ENCODE data around the gene PRMT5.
A peak's percentile ranks its signal among the peaks of the same experiment; 100 is the strongest.
"Not testable (repeated sequence)": the region's sequence is repeated elsewhere in the genome, so short reads cannot be mapped to it uniquely, and the experiment has no call there.

Gene PRMT5

DNA sequence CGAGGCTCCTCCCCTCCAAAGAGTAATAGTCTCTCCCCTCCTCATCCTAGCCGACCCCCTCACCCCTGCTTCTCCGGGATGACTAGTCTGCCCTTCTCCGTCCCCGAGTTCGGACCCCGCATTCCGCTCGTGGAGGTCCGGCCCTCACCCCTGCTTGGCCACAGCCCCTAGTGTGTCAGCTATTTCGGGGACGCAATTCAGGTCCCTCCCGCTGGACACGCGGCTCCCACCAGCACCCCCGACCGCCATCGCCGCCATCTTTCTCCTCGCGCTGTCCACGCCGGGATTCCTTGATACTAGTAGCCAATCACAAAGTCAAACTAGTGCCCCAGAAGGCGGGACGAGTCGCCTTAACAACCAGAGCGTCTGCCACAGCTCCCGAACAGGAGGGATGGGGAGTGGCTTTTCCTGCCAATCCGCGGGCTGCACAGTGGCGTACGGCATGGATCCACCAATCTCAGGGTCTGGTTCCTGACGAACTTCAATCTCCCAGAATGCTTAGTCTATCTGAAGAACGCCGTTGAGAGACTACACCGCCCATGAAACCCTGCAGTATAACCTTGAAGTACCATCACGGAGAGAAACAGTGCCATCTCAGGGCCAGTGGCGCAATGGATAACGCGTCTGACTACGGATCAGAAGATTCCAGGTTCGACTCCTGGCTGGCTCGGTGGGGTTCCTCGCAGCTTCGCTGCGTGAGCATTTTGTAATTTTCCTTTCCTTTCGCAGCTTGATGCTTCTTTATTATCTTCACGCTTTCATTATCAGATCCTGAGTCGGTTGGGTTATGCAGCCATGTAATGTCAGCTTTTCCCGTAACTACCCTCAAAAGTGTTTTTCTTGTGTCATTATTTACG is at the start of gene PRMT5:
TSS of gene PRMT5 (minus strand) at position 273 of the 857 bp plus-strand sequence. CDS start at position 258, 15 bp downstream.
- DNase-seq = peak; percentile 100

DNA sequence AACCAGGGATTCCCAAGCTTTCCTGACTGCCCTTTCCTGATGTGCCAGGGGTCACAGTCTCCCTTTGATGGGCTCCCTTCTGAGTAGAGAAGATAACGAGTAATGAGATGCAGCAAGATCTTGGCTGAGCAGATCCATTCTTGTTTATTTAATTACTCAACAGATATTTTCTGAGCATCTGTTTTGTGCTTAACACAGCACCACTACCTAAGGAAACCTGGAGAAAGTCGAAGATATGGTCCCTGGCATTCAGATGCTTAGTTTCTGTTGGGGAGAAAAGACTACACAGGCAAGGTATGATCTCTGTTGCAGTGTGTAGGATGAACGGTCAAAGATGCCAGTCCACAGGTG is 49.3 kb upstream of the PRMT5 start:
- DNase-seq = no peak

DNA sequence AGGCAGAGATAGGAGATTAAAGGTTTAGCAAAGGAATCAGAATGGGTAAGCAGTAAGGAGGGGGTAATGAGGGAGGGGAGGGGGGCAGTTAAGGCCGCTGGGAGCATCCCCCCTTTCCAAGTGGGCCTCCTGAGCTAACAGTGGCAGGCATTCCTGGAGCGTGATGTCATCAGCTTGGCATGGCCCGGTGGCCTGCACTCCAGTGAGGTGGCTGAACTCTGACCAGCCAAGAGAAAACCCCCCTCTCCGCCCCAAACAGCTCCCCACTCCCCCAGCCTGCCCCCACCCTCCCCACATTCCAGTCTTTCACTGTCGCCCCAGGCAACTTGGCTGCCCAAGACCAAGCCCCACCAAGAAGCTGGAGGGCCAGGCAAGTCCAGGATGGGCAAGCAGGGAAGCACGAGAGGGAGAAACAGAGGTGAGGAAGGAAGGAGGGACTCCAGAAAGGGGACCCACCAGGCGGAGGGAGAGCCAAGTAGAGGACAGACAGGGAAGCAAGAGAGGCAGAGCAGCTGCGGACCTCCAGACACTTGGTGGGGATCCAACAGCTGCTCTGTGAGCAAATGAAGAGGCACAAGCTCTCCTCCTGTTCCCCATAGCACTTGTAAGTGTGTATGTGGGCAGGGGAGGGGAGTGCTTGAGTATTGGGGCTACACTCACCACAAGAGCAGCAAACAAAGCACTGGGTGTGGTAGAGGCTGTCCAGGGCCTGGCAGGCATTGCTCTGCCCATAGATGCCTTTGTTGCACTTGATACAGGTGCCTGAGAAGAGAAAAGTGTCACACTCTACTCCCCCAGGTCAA is 48.7 kb upstream of the PRMT5 start:
- peak; percentile 88 for DNase-seq

DNA sequence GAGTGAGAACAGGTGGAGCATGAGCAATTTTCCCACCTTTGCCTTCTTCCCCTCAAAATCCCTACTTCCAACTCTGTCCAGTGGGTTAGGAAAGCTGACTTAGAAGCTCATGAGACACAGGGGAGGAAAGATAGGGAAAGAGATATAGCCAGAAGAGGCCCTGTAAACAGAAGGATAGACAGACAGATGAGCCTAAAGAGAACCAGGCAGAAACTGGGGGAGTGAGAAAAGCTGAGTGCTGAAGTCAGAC is 48.2 kb upstream of the PRMT5 start:
- no peak for DNase-seq

DNA sequence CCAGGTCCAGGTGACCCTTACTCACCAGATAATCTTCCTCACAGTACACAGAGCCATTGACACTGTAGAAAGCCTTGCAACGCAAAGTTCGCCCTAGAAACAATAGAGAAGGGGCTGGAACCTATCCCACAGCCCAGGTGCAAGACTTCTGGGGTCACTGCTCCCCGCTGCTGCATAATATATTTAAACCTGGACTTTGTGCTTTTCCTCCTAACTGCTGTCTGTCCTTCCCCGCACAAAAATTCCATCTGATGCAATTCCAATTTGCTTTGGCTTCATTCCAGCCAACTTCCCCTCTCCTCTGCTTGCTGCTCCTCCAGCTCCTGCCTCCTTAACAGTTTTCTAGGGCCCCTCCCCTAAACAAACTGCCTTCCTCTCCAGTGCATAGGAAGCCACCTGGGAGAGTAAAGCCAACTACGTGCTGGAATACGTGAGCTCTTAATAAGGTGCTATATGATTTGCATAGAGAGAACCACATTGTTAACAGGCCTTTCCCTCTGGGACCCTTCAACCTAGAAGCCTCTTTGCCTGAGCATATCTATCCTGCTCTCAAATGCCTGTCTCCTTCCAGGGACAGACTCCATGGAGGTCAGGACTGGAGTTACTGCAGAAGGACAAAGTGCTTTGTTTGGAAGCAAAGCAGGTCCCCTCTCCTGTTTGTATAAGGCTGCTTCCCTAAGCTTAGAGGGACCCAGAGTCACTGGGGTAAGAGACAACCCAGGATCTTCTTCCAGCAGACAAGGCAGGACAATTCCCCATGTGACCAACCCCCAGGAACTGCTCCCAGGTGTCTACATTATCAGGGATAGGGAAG is 47.7 kb upstream of the PRMT5 start:
- peak; percentile 83 for DNase-seq

DNA sequence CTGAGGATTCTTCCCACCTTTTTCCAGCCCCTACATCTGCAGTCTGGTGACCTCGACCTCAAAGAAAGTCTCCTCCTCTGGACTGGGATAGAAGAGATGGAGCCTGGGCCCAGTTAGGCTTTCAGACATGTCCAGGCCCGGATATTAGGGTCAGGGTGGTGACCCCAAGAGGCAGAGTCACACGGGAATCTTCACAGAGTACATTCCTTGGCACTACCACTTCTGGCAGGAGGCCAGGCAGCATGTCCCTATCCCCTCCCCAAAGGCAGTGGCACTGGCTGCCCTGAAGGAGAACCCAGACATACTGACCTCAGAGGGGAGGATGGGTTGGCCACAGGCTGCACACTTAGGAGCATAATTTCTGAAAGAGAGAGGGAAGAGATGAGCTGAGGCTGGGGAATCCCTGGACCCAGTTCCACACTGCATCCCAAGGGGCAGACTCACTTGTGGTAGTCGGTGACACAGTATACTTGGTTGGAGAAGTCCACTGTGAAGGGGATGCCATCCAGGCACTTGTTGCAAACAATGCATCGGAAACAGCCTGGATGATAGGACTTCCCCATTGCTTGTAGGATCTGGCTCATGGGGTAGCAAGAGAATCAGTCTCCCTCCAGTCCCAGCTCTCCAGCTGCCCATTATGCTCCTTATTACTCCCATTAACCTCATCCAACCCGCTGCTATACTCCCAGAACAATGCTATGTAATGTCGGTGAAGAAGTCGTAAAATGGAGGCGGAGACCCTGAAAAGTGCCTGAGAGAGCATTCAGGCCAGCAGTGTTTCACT is 45.5 kb upstream of the PRMT5 start:
- no peak for DNase-seq

DNA sequence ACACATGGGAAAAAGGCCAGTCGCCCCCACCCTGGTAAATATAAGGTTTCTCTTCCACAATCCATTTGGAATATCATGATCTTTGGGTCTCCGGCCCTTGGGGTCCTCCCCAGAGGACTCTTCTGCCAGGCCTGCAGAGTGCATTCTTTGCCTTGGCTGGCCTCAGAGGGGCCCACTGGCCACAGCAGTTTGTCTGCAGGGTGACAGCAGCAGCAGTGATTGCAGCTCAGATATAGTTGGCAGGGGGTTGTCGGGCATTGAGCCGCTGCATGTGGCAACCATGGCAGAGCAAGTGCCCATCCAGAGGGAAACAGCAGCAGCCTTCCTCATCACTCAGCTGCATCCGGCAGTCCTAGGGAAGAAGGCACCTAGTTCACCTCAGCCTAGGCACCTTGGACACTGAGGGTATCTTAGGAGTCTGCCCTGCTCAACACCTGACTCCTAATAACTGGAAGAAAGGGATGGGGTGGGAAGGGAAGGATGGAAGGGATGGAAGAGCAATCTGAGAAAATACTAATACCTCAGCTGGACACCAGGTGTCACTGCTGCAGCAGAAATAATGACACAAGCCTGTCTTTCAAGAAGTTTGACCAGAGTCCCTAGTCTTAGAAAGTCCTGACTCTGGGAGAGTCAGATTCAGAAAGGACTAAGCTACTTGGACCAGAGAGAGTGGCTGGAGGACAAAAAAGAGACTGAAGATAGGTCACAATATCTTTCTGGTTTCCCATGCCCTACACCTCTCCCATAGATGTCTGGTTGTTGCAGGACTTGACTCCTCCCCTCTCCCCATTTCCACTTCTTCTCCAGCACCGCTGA is 44.2 kb upstream of the PRMT5 start:
- peak; percentile 68 for DNase-seq

DNA sequence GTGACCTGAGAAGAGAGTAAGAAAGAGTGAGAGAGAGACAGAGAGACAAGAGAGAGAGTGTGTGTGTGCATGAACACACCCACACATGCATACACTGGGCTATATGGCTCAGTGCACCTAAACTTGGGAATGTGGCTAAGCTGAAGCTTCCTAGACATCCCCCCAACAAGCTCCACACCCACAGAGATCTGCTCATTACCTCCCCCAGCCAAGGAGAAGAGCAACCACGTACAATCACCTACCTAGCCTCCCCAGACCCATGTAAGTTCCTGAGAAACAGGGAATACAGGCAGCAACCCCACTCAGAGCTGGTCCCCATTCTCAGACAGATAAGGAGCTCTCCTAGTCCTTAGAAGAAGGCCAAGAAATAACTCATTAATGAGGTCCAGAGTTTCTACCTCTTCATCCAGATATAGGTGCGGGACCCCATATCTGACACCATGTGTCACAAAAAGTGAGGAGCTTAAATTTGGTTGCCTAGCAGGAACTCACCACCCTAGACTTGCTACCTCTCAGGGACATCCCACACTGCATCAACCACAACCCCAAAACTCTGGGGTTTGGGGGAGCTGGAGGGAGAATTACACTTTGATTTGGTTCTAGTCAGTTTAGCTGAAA is 43.2 kb upstream of the PRMT5 start:
- DNase-seq = no peak

DNA sequence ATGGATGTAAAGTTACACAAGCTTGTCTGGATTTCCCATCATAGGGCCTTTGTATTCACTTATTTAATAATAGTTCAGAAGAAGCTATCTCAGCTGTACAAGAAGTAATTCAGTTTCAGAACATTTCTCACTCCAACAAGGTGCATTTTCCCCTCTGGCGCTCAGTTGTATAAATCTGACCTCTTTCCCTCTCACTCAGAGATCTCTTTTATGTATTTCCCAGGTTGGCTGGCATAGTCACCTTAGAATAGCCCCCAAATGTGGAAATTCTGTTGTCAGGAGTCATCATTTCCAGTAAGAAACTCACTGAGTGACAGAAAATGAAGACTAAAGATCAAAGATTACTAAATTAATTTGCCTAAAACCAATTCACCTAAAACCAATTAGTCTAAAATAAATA is 42.0 kb upstream of the PRMT5 start:
- no peak for DNase-seq

DNA sequence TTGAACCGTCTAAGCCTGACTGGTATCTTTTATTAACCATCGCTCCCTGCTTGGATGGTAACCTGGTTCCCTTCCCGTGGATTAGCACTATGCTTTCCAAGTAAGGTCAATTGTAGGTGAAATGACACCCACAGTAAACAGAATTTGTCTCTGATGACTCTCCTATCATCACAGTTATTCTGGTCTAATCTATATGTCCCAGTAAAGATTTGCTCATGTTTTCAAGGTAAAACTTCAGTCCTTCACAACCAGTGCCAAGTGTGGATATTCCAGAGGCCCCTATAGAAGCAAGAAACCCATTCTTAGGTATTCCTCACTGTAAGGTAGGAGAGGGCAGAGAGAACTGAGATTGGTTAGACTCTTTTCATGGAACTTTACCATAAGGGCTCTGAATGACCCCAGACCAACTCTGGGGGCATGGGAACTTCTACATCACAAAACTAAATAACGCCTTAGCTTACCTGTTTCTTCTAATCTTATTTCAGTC is 37.6 kb upstream of the PRMT5 start:
- no peak for DNase-seq

DNA sequence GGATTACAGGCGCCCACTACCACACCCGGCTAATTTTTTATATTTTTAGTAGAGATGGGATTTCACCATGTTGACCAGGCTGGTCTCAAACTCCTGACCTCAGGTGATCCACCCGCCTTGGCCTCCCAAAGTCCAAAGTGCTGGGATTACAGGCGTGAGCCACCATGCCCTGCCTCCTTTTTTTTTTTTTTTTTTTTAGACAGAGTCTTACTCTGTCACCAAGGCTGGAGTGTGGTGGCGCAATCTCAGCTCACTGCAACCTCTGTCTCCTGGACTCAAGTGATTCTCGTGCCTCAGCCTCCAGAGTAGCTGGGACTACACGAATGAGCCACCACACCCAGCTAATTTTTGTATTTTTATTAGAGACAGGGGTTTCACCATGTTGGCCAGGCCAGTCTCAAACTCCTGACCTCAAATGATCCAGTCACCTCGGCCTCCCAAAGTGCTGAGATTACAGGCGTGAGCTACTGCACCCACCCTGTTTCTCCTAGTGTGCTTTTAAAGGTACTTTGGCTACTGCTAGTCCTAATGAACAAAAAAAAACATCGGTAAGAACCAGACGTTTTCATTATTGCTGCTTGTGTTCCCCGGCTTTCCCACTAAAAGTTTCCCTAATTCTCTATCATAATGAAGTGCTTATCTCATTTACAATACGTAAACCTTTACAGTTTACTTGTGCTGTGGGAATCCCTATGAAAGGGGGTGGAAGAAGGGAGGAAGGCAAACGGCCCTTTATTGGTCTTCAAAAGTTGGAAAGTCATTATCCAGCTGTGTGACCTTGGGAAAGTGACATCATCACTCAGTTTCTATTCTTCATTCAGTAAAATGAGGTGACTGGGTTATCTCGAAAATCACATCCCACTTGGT is 37.0 kb upstream of the PRMT5 start:
- DNase-seq = not testable (repeated sequence)

DNA sequence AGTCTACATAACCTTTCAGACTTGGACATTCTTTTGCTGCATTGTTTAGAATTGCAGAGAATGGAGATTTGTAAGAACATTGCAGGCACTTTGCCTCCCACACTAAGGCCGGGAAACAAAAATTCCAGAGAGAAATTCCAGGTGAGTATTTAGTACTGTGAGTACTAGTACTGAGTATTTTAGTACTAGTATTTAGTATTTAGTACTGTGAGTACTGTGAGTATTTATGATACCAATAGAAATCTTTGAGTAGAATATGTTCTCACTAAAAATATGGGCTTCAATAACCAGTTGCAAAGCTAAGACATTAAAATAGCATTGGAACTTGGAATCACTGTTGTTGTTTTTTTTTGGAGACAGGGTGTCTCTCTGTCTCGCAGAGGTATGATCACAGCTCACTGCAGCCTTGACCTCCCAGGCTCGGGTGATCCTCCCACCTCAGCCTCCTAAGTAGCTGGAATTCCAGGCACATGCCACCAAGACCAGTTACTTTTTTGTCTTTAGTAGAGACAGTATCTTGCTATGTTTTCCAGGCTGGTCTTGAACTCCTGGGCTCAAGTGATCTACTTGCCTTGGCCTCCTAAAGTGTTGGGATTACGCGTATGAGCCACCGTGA is 33.0 kb upstream of the PRMT5 start:
- DNase-seq = no peak

DNA sequence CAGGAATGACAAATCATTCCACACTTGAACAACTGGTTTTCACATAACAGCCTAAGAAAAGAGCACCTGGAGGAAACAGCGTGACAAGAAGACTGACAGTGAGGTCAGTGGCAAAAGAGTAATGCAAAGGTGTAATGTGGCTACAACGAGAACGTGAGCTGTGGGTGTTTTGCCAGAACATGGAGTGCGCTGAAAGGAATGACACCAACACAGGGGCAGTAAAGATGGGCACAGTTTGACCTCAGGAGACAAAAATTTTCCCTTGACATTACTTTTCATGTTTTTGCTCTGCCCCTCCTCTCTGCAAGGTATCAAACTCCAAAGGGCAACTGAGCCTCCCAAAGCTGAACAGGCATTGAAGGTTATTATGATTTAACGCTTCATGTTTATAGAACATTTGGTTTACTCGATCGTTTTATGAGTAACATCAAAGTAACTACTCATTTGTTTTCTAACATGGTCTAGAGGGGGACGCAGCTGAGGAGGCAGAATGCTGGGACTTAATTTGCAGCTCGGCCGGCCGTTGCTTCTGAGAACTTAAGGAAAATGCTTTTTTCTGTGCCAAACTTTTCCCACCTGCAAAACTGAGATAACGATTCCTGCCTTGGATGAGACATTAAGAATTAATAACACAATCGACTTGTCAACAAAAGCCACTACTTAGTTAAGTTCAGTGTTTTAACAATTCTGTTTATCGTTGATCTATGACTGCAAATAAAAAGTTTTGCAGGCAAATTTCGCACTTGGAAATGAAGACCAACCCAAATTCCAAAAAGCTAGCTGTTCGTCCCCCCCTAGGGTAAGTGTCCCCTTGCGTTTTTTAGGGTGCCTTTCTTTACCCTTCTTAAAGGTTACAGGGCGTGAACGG is 26.8 kb upstream of the PRMT5 start:
- DNase-seq = no peak

DNA sequence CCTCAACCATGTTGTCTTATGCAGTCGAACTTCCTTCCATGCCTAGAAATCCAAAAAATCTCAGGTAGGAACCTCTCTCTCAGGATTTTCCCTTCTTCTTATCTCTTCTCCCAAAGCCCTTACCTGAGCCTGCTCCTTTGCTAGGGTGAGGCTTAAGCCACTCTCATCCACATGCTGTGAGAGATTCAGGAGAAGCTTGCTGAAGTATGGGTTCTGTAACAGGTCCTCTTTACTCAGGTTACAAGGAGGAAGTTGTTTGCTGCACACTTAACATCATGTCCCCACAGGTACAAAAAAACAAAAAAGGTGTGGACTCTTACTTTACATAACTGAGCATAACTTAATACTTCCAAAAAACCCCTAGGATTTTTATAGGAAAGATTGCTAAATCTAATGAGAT is 23.2 kb upstream of the PRMT5 start:
- no peak for DNase-seq

DNA sequence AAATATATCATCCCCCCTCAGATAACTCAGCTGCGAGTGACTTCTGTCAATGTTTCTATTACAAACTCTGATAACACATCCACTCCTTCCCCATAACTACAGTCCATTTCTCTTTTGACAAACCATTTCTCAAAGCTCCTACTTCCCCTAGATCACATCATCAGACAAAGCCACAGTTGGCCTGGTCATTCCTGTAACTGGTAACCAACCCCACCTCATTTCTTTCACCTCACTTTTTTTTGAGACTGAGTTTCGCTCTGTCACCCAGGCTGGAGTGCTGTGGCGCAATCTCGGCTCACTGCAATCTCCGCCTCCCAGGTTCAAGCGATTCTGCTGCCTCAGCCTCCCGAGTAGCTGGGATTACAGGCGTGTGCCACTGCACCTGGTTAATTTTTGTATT is 22.6 kb upstream of the PRMT5 start:
- DNase-seq = not testable (repeated sequence)

DNA sequence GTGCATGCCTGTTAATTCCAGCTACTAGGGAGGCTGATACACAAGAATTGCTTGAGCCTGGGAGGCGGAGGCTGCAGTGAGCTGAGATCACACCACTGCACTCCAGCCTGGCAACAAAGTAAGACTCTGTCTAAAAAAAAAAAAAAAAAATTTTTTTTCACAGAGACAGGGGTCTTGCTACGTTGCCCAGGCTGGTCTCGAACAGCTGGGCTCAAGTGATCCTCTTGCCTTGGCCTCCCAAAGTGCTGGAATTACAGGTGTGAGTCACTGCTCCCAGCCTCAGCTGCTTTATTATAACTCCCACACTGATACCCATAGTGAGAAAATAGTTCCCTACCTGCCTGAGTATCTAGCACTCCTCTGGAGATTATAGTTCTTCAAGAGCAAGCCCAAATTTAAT is 16.5 kb upstream of the PRMT5 start:
- no peak for DNase-seq

DNA sequence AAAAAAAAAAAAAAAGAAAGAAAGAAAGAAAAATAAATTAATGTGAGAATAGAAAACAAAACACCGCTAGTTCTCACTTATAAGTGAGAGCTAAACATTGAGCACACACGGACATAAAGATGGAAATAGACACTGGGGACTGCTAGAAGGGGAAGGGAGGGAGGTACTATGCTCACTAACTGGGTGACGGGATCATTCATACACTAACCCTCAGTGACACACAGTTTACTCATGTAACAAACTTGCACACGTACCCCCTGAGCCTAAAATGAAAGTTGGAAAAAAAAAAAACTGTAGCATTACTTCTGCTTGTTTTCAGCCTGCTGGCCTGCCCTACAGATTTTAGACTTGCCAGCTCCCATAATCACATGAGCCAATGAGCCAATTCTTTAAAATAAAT is 10.5 kb upstream of the PRMT5 start:
- peak; percentile 54 for DNase-seq

DNA sequence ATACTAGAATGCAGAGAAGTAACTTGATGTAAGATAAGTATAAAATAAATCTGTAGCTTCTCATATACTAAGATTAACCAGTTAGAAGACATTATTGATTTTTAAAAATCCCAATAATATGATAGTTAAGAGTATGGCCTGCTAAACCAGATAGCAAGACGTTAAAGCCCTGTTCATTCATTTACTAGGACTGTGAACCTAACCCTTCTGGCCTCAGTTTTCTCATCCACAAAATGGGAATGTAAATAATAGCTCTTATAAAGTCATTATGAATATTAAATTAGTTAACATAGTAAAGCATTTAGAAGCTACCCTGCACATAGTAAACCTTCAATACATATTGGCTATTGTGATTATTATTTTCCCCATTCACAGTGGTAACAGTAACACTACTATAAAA is 6.0 kb upstream of the PRMT5 start:
- no peak for DNase-seq

DNA sequence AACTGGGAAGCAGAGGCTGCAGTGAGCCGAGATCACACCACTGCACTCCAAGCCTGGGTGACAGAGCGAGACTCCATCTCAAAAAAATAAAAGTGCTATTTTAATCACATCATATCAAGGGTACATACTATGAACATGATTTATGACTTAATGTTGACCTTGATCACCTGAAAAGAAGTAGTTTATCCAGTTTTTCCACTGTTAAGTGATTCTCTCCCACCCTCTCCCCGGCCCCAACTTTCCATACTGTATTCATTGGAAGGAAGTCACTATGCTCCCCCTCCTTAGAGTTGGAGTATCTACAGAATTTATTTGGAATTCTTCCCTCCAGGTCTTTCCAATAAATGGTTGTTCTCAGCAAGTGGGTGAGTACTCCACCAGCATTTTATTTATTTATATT is 3.0 kb upstream of the PRMT5 start:
- DNase-seq = no peak
